NOMO-1 treated with dmso at 0.1 percent for 144 hours (cell line): ENCODE results near the gene MAP3K12.
"Not testable (repeated sequence)": the region's sequence is repeated elsewhere in the genome, so short reads cannot be mapped to it uniquely, and the experiment has no call there.

Source experiments
- DNase-seq: peaks from one replicate; lab custom pipeline; 2025; ENCODE audit not compliant: unreplicated experiment; lab: John Stamatoyannopoulos, UW

MAP3K12 gene

DNA sequence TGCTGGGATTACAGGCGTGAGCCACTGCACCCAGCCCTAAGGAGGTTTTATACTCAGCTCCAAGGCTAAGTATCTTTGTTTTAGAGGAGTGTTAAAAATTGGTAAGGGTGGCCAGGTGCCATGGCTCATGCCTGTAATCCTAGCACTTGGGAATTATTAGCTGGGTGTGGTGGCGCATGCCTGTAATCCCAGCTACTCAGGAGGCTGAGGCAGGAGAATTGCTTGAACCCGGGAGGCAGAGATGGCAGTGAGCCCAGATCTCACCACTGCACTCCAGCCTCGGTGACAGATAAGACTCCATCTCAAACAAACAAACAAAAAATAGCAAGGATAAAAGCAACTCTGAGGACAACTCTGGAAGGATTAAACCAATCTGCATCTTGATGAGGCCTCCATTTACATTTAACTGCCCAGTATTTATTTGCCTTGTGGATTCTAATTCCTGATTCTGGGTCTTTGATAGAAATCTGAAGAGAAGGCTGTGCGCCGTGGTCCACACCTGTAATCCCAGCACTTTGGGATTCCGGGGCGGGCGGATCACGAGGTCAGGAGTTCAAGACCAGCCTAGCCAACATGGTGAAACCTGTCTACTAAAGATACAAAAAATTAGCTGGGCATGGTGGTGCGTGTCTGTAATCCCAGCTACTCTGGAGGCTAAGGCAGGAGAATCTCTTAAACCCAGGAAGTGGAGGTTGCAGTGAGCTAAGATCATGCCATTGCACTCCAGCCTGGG, 54.5 kb downstream of the MAP3K12 start:
- DNase-seq, result not testable (repeated sequence)

DNA sequence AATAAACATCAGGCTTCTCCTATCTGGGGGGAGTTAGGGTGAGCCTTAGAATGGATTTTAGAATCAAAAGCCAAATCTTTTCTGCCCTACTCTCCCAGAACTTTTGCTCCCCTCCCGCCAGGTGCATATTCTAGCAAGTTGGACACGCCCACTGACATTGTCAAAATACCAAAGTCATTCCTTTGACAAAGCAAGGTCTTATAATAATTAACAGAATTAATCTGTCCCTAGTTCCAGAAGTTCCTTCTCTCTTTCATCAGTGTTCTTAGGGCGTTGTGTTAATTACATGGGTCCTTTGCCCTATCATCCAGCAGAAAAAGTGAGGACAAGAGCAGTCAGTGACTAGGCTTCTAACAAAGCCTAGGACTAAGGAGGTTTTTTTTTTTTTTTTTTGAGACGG, 55.3 kb downstream of the MAP3K12 start:
- no peak for DNase-seq

DNA sequence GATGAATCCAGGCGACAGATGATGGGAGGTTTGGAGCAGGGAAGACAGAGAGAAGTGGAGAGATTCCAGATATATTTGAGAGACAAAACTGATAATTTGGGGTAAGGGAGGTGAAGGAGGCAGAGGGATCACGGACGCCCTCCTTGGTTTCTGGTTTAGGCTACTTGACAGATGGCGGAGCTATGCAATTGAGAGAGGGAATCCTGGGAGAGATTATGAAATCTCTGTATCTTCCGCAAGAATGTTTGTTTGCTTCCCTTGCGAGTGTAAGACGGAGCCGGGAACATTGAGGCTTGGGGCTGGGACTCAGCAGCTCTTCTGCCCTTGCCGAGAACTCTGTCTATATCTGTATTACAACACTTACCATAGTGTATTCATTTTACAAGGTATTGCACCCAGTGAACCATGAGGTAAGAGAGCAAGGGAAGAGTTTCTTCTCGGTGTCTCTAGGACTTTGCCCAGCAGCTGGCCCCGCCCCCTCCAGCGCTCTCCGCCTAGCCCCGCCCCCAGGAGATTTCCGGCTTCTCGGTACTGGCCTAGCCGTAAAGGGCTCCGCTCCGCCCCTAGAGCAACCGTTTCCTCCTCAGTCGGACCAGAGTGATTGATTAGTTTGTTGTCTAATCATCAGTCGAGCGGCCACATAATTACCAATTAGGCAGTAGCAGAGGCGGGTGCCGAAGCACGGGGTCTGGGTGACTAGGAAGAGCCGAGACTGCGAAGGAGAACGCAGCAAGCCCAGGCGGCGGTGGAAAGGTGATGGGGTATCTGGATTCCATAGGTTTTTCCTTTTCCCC, 58.0 kb downstream of the MAP3K12 start, which contains the start of gene PRR13:
PRR13 (plus strand) TSS at position 695 of the 794 bp plus-strand sequence. CDS start 981 bp downstream, outside the sequence.
- peak; percentile 100 for DNase-seq

DNA sequence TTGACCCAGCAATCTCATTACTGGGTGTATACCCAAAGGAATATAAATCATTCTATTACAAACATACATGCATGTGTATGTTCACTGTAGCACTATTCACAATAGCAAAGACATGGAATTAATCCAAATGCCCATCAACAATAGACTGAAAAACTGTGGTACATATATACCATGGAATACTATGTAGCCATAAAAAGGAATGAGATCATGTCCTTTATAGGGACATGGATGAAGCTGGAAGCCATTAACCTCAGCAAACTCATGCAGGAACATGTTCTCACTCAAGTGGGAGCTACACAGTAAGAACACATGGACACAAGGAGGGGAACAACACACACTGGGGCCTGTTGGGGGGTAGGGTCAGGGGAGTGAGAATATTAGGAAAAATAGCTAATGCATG, 59.7 kb downstream of the MAP3K12 start:
- DNase-seq, result not testable (repeated sequence)

DNA sequence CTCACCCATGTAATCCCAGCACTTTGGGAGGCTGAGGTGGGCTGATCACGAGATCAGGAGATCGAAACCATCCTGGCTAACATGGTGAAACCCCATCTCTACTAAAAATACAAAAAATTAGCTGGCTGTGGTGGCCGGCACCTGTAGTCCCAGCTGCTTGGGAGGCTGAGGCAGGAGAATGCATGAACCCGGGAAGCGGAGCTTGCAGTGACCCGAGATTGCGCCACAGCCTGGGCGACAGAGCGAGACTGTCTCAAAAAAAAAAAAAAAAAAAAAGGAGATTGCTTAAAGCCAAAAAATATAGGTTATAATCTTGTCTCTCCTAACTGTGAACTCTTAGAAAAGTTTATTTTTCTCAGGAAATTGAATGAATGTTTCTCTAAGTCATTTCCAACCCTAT, 63.9 kb downstream of the MAP3K12 start:
- not testable (repeated sequence) for DNase-seq

DNA sequence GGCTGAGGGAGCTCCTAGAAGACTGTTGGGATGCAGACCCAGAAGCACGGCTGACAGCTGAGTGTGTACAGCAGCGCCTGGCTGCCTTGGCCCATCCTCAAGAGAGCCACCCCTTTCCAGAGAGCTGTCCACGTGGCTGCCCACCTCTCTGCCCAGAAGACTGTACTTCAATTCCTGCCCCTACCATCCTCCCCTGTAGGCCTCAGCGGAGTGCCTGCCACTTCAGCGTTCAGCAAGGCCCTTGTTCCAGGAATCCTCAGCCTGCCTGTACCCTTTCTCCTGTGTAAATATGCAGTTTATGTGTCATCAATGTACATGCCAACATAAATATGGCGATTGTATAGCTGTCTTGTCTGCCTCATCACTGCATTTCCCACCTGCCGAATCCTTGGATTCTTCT, 68.1 kb downstream of the MAP3K12 start:
- no peak for DNase-seq

DNA sequence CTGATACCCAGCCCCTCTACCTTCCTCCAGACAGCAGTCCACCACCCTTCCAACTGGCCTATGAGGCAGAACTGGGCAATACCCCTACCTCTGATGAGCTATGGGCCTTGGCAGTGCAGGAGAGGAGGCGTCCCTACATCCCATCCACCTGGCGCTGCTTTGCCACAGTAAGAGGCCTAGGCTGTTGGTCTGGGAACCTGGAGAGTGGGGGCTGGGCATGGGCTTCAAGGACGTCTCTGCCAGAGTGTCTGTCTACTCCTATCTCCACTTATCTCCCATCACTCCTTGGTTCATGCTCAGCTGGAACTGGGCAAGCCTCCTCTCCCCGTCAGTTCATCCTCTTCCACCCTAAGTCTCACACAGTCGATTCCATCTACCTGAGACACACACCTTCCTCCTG, 69.1 kb downstream of the MAP3K12 start:
- no peak for DNase-seq
